Right kidney (tissue), 9 donors: ENCODE measurements around the gene FAM3C.
"Not testable (repeated sequence)": the region's sequence is repeated elsewhere in the genome, so short reads cannot be mapped to it uniquely, and the experiment has no call there.

Experiments
- DNase-seq: peaks from one replicate; pipeline ENCODE4 v3.0.0-alpha.2; 2016
- long read RNA-seq, 8 donors: transcript quantifications; one replicate each; lab custom pipeline, GENCODE V29; 2026

The FAM3C gene
- long read RNA-seq, donor 1, transcript FAM3C-204 (2 exons, 567 nt), result minor isoform, 7 of 37 reads
- long read RNA-seq, donor 1, transcript FAM3C-201 (10 exons, 2,508 nt), result major isoform, 30 of 37 reads
- long read RNA-seq, donor 1, partial matches to known transcripts, result 0 of 37 reads
- long read RNA-seq, donor 1, other reads (novel, unspliced or antisense), result 0 of 37 reads
- long read RNA-seq, donor 2, transcript FAM3C-201 (10 exons, 2,508 nt), result major isoform, 18 of 21 reads
- long read RNA-seq, donor 2, partial matches to known transcripts, result 0 of 21 reads
- long read RNA-seq, donor 2, other reads (novel, unspliced or antisense), result 0 of 21 reads
- long read RNA-seq, donor 3, transcript FAM3C-201 (10 exons, 2,508 nt), result major isoform, 20 of 22 reads
- long read RNA-seq, donor 3, partial matches to known transcripts, result 0 of 22 reads
- long read RNA-seq, donor 3, other reads (novel, unspliced or antisense), result 0 of 22 reads
- long read RNA-seq, donor 4, transcript FAM3C-201 (10 exons, 2,508 nt), result major isoform, 22 of 32 reads
- long read RNA-seq, donor 4, partial matches to known transcripts, result 0 of 32 reads
- long read RNA-seq, donor 4, other reads (novel, unspliced or antisense), result 6 of 32 reads
- long read RNA-seq, donor 5, transcript FAM3C-201 (10 exons, 2,508 nt), result major isoform, 26 of 30 reads
- long read RNA-seq, donor 5, partial matches to known transcripts, result 0 of 30 reads
- long read RNA-seq, donor 5, other reads (novel, unspliced or antisense), result 0 of 30 reads
- long read RNA-seq, donor 6, transcript FAM3C-201 (10 exons, 2,508 nt), result major isoform, 30 of 31 reads
- long read RNA-seq, donor 6, partial matches to known transcripts, result 0 of 31 reads
- long read RNA-seq, donor 6, other reads (novel, unspliced or antisense), result 0 of 31 reads
- long read RNA-seq, donor 7, transcript FAM3C-204 (2 exons, 567 nt), result minor isoform, 7 of 48 reads
- long read RNA-seq, donor 7, transcript FAM3C-201 (10 exons, 2,508 nt), result major isoform, 35 of 48 reads
- long read RNA-seq, donor 7, partial matches to known transcripts, result 0 of 48 reads
- long read RNA-seq, donor 7, other reads (novel, unspliced or antisense), result 6 of 48 reads
- long read RNA-seq, donor 8, transcript FAM3C-201 (10 exons, 2,508 nt), result major isoform, 26 of 27 reads
- long read RNA-seq, donor 8, partial matches to known transcripts, result 0 of 27 reads
- long read RNA-seq, donor 8, other reads (novel, unspliced or antisense), result 0 of 27 reads

GRCh38 chr7:121395961-121396757 is at the start of gene FAM3C:
Gene FAM3C, minus strand, starts transcription at chr7:121396308. Its CDS starts 13,339 bp downstream, at chr7:121382969.
- peak; percentile 97 for DNase-seq

- DNase-seq, result no peak
These were observed 46.7 kb upstream of the FAM3C start for GRCh38 chr7:121442845-121443244.

- DNase-seq, result no peak
These were observed 44.9 kb upstream of the FAM3C start for GRCh38 chr7:121440857-121441503.

- peak; percentile 52 for DNase-seq
These were observed 42.2 kb upstream of the FAM3C start for GRCh38 chr7:121438043-121438955.

- DNase-seq, result no peak
These were observed 41.4 kb upstream of the FAM3C start for GRCh38 chr7:121437470-121437869.

GRCh38 chr7:121436688-121437087 is 40.6 kb upstream of the FAM3C start:
- no peak for DNase-seq

GRCh38 chr7:121436136-121436535 is 40.0 kb upstream of the FAM3C start:
- no peak for DNase-seq

- DNase-seq, result no peak
These were observed 37.7 kb upstream of the FAM3C start for GRCh38 chr7:121433775-121434174.

- not testable (repeated sequence) for DNase-seq
These were observed 36.4 kb upstream of the FAM3C start for GRCh38 chr7:121432486-121432885.

- DNase-seq, result no peak
These were observed 35.9 kb upstream of the FAM3C start for GRCh38 chr7:121431996-121432395.

GRCh38 chr7:121431389-121431995 is 35.4 kb upstream of the FAM3C start:
- DNase-seq, result no peak

- DNase-seq, result no peak
These were observed 34.5 kb upstream of the FAM3C start for GRCh38 chr7:121430558-121430957.

GRCh38 chr7:121429798-121430197 is 33.7 kb upstream of the FAM3C start:
- no peak for DNase-seq

- DNase-seq, result peak; percentile 20
These were observed 32.9 kb upstream of the FAM3C start for GRCh38 chr7:121428855-121429489.

- not testable (repeated sequence) for DNase-seq
These were observed 25.6 kb upstream of the FAM3C start for GRCh38 chr7:121421743-121422142.

- no peak for DNase-seq
These were observed 24.9 kb upstream of the FAM3C start for GRCh38 chr7:121420976-121421375.

GRCh38 chr7:121419201-121420148 is 23.4 kb upstream of the FAM3C start:
- DNase-seq, result no peak

GRCh38 chr7:121416533-121416932 is 20.4 kb upstream of the FAM3C start:
- no peak for DNase-seq
